ENCODE results near the gene SCG3.

DNA sequence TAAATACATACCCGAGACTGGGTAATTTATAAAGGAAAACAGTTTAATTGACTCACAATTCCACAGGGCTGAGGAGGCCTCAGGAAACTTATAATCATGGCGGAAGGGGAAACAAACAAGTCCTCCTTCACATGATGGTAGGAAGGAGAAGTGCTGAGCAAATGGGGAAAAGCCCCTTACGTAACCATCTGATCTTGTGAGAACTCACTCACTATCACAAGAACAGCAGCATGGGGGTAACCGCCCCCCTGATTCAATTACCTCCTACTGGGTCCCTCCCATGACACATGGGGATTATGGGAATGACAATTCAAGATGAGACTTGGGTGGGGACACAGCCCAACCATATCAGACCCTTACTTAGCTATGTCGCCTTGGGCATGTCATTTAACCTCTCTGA, 27.7 kb downstream of the SCG3 start:
- TF ChIP-seq, protein P1, sequence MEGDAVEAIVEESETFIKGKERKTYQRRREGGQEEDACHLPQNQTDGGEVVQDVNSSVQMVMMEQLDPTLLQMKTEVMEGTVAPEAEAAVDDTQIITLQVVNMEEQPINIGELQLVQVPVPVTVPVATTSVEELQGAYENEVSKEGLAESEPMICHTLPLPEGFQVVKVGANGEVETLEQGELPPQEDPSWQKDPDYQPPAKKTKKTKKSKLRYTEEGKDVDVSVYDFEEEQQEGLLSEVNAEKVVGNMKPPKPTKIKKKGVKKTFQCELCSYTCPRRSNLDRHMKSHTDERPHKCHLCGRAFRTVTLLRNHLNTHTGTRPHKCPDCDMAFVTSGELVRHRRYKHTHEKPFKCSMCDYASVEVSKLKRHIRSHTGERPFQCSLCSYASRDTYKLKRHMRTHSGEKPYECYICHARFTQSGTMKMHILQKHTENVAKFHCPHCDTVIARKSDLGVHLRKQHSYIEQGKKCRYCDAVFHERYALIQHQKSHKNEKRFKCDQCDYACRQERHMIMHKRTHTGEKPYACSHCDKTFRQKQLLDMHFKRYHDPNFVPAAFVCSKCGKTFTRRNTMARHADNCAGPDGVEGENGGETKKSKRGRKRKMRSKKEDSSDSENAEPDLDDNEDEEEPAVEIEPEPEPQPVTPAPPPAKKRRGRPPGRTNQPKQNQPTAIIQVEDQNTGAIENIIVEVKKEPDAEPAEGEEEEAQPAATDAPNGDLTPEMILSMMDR (IDR thresholded peaks at IDR 0.05) = no peak
- TF ChIP-seq EZH2 (IDR thresholded peaks at IDR 0.05; ENCODE audit: borderline replicate concordance, insufficient read depth, low read depth, low read length, poor library complexity, severe bottlenecking) = no peak
